GM18870 (cell line): ENCODE data around the gene BICDL2.
"Not testable (repeated sequence)": the region's sequence is repeated elsewhere in the genome, so short reads cannot be mapped to it uniquely, and the experiment has no call there.

Experiments used
- ATAC-seq: cut with Tn5 transposase; IDR thresholded peaks from one replicate; pipeline ENCODE4 v1.9.1; 2021; ENCODE audit warnings: moderate library complexity; ENCODE audit not compliant: unreplicated experiment

BICDL2 gene, protein sequence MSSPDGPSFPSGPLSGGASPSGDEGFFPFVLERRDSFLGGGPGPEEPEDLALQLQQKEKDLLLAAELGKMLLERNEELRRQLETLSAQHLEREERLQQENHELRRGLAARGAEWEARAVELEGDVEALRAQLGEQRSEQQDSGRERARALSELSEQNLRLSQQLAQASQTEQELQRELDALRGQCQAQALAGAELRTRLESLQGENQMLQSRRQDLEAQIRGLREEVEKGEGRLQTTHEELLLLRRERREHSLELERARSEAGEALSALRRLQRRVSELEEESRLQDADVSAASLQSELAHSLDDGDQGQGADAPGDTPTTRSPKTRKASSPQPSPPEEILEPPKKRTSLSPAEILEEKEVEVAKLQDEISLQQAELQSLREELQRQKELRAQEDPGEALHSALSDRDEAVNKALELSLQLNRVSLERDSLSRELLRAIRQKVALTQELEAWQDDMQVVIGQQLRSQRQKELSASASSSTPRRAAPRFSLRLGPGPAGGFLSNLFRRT

DNA sequence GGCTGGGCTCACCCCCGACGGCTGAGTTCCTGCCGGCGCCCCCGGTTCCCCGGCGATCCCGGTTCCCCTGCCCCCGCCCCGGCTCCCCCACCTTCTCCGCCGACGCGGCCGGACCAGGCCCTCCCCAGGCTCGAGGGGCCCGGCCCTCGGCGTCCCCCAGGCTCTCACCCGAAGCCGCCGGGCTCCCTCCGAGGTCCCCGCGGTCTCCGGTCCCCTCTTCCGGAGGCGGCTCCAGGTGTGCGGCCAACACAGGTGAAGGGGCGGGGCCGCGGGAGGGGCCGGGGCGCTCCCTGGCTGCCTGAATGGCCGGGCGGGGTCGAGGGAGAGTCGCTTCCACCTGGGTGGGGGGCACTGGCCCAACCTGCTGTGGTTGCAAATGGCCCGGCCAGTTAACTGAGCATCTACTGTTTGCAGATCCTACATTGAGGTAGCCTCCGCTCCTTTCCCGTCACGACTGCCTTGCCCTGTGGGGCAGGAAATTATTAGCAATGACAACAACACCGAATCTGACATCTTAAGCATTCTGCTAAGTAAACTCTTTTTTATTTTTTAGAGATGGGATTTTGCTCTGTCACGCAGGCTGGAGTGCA is at the start of gene BICDL2:
BICDL2 (minus strand) TSS at position 219 of the 590 bp plus-strand sequence. CDS start 1,448 bp downstream, outside the sequence.
- no peak for ATAC-seq

DNA sequence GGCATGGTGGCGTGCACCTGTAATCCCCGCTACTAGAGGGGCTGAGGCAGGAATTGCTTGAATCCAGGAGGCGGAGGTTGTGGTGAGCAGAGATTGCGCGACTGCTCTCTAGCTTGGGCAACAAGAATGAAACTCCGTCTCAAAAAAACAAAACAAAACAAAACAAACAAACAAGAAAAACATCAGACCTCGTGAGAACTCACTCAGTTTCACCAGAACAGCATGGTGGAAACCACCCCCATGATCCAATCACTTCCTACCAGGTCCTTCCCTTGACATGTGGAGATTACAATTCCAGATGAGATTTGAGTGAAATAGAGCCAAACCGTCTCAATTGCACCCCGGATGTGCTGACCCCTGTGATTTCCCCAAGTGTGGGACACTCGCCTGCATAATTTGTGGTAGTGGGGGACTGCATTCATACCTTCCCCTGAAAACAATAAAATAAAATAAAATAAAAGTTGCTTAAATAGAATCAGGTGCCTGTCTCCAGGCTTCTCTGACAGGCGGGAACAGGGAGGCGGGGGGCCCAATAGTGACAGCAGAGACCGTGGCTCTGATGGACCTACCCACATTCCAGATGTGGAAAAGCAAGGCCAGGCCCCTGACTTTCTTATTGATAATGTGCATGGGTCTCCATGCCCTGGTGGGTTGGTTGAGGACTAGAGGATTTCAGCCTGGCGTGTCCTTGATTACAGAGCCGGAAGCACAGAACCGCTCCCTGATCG is 49.3 kb upstream of the BICDL2 start:
- no peak for ATAC-seq

DNA sequence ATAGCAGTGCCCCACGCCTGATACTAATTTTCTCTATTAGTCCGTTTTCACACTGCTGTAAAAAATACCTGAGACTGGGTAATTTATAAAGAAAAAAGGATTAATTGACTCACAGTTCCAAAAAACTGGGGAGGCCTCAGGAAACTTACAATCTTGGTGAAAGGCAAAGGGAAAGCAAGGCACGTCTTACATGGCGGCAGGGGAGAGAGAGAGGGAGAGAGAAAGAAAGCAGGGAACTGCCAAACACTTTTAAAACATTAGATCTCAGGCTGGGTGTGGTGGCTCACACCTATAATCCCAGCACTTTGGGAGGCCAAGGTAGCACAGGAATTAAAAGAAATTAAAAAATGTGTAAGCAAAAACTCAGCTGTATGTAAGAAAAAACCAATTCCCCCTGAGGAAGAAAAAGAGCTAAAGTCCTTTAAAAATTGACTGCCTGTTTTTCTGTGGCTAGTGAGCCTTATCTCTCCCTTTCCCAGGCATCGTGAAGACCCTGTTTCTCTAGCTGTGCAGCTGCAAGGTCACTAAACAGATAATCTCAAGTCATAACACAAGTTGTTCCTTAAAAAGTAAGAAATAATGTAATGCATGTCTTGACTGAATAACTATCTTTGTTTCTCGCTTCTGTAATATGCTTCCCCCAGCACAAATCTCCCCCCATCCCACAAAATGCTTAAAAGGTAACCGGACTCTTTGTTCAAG is 48.4 kb upstream of the BICDL2 start:
- no peak for ATAC-seq

DNA sequence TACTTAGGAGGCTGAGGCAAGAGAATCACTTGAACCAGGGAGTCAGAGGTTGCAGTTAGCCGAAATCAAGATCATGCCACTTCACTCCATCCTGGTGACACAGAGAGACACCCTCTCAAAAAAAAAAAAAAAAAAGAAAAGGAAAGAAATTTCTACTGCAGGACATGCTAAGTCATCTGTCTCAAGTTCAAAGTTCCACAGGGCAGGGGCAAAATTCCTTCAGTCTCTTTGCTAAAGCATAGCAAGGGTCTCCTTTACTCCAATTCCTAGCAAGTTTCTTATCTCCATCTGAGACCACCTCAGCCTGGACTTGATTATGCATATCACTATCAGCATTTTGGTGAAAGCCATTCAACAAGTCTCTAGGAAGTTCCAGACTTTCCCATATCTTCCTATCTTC is 47.7 kb upstream of the BICDL2 start:
- ATAC-seq = no peak

DNA sequence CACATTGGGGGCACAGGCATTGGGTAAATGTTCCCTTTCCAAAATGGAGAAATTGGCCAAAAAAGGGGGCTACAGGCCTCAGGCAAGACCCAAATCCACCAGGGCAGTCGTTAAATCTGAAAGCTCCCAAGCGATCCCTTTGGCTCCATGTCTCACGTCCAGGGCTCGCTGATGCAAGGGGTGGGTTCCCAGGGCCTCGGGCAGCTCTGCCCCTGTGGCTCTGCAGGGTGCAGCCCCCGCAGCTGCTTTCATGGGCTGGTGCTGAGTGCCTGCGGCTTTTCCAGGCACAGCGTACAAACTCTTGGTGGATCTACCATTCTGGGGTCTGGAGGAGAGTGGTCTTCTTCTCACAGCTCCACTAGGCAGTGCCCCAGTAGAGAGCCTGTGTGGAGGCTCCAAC is 46.7 kb upstream of the BICDL2 start:
- ATAC-seq = not testable (repeated sequence)

DNA sequence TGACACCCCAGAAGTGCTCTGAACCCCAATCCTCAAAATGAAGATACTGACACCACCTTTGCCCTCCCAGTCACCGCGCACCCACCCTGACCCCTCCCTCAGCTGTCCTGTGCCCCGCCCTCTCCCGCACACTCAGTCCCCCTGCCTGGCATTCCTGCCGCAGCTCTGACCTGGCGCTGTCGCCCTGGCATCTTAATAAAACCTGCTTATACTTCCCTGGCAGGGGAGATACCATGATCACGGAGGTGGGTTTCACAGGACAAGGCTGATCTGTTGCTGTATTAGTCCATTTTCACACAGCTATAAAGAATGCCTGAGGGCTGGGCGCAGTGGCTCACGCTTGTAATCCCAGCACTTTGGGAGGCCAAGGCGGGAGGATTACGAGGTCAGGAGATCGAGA is 45.2 kb upstream of the BICDL2 start:
- ATAC-seq = not testable (repeated sequence)

DNA sequence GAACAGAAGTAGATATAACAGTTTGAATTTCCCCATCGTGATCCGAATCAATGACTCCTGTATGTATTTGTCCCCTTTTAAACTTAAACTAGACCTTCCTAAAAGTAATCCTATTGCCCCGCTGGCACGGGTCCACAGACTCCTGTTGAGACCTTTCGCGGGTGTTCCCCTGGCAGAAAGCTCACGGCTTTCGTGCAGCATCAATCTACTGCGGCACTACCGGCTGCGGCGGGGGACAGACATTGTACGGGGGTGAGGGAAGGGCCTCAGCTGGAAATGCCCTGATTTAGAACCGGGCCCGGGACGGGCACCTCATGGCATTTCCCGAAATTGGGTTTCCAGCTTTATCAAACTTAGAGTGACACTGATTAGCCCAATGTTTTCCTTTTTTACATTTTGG is 43.3 kb upstream of the BICDL2 start:
- ATAC-seq = no peak

DNA sequence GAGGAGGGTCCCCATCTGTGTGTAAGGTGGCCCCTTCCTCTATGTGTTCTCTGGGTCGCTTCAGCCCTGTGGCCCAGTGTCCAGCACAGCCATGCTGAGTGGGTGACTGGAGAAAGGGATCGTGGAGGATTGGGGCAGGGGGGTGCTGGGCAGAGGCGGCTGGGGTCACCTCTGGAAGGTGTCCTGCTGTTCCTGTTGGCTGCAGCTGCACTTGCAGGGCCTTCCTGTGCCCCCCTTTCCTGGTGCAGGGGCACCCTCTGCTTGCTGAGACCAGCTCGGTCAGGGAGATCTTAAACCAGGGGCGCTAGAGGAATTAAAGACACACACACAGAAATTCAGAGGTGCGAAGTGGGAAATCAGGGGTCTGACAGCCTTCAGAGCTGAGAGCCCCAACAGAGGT is 39.8 kb upstream of the BICDL2 start:
- ATAC-seq = no peak

DNA sequence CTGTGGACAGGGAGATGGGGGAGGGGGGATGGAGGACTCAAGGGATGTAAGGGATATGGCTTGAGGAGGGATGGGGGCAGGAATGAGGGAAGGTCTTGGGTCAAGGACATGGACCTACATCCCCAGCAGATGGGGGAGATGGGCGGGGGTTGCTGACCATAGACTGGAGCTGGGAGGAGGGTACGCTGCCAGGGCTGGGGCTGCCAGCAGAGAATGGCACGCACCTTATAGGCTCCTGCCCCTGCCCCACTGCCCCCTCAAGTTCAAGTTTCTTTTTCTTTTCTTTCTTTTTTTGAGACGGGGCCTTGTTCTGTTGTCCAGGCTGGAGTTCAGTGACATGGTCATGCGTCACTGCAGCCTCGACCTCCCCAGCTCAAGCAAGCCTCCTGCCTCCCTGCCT is 39.2 kb upstream of the BICDL2 start:
- not testable (repeated sequence) for ATAC-seq

DNA sequence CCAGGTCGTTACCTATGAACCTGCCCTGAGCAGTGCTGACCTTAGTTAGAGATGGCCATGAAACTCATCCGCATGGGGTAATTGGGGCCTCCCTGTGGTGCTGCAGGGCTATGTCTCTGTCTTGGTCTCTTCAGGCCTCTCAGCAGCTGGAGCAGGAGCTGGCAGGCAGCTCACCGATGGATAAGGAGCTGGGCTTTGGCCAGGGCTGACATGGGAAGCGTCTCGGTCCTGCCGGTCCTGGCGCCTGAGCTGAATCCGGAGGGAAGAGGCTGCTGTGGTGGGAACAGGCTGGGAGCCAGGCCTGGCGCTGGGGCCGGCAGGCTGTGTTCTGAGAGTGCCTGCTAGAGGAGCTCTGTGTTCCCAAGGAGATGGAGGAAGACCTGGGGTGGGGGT is 38.8 kb upstream of the BICDL2 start:
- no peak for ATAC-seq

DNA sequence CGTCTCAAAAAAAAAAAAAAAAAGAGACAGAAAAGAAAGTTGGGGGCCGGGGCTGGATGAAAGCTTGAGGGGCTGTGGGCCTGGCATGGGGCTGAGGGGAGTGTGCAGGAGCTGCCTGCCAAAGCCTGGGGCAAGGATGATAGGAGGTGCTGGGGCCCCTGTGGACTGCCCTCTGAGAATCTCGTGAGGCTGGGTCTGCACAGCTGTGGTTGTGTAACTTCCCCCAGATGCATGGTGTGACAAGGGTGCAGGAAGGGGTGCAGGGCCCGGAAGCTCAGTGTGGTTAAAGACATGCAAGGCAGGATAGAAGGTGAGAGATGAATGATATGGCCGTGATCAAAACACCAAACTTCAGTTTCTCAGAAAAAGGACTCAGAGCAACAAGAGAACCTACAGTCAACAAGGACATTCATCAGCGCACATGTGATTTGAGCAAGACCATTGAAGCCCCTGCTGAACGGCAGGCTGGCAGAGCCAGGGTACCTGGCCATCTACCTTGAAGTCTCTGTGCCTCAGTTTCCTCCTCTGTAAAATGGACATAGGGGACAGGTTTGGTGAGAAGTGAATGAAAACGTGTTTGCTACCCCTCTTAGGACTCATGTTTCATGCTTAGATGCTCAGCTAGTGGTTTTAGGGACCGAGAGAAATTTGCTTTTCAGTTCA is 38.2 kb upstream of the BICDL2 start:
- no peak for ATAC-seq

DNA sequence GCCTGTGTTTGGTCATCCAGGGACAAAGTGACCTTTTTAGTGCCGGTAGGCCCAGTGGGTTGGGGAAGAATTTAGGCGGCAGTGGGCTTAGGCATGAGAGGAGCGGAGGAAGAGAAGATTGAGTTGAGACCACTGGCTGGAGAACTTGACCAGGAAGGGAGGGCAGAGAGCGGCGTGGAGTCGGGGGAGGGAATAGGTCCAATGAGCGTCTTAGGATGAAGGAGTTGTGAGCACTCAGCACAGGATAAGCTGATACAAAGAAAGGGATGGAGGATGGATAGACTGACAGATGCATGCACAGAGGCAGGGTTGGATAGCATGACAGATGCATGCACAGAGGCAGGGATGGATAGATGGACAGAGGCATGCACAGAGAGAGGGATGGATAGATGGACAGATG is 36.7 kb upstream of the BICDL2 start:
- no peak for ATAC-seq

DNA sequence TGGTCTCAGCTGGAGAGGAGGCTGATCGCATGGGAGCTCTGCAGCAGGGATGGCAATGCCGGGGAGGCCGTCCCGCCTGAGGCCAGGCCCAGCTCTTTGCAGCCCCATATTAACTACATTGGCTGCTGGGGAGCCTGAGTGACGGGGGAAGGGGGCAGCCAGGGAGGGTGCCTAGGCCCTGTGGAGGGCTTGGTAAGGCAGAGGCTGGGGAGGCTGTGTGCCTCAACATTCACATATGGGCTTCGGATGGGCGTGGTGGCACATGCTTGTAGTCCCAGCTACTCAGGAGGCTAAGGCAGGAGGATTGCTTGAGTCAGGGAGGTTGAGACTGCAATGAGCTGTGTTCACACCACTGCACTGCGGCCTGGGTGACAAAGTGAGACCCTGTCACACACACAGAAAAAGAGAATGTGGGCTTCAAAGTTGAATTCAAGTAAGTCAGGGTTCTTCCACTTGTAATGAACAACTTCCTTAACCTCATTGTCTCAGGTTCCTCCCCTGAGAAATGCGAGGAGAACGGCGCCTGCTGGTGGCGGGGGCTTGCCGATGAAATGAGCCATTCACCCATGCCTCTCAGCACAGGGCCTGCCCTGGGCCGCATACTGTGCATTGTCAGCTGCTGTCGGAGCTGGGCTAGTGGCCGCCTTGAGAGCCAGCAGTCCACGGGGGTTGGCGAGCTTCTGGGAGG is 36.0 kb upstream of the BICDL2 start:
- not testable (repeated sequence) for ATAC-seq

DNA sequence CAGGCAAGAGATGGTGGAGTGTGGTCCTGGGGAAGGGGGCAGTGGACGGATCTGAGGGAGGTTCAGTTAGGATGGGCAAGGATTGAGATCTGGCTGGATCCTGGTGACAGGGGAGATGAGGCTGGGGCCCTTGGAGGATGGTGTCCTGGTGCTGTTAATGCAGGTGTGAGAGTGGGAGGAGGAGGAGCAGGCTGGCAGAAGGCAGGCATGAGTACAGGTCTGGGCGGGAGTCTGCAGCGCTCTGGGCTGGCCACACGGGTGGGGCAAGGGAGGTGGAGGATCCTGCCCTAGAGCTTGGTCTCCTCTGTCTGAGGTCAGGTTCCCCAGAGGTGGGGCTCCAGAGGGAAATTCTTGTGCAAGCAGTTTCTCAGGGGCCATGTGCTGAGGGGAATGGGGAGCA is 35.4 kb upstream of the BICDL2 start:
- ATAC-seq = not testable (repeated sequence)

DNA sequence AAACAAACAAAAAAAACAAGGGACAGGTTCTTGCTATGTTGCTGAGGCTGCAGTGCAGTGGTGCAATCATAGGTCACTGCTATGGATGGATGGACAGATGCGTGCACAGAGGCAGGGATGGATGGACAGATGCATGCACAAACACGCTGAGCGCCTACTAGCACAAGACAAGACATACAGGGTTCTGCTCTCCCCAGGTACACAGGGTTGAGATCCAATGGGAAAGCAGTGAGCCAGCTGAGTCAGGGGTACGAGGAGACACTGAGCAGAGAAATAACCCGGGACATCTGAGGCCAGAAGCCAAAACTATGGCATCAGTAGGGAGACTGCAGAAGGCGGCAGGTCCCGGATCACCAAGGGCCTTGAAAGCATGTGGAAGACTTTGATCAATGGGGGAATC is 34.9 kb upstream of the BICDL2 start:
- no peak for ATAC-seq

DNA sequence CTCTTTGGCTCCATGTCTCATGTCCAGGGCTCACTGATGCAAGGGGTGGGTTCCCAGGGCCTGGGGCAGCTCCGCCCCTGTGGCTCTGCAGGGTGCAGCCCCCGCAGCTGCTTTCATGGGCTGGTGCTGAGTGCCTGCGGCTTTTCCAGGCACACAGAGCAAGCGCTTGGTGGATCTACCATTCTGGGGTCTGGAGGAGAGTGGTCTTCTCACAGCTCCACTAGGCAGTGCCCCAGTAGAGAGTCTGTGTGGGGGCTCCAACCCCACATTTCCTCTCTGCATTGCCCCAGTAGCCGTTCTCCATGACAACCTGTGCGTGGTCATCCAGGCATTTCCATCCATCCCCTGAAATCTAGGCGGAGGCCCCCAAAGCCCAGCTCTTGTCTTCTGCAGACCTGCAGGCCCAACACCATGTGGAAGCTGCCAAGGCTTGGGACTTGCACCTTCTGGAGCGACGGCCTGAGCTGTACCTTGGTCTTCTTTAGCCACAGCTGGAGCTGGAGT is 33.9 kb upstream of the BICDL2 start:
- ATAC-seq = no peak

DNA sequence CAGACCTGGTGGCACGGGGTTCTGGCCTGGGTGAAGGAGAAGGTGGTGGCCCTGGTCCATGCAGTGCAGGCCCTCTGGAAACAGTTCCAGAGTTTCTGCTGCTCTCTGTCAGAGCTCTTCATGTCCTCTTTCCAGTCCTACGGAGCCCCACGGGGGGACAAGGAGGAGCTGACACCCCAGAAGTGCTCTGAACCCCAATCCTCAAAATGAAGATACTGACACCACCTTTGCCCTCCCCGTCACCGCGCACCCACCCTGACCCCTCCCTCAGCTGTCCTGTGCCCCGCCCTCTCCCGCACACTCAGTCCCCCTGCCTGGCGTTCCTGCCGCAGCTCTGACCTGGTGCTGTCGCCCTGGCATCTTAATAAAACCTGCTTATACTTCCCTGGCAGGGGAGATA is 32.4 kb upstream of the BICDL2 start:
- not testable (repeated sequence) for ATAC-seq

DNA sequence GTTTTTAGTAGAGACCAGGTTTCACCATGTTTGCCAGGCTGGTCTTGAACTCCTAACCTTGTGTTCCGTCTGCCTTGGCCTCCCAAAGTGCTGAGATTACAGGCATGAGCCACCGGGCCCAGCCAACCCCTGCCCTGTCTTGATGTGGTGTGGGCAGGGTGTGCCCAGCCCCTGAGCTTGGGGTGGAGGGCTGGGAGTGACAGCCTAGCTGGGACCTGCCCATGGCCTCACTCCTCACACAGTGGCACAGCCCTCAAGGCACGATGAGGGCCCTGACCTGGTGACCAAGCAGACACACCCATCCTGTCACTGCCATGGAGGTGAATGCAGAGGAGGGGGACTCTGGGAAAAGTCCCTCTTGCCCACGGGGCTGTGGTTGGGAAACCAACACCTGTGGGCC is 31.7 kb upstream of the BICDL2 start:
- no peak for ATAC-seq

DNA sequence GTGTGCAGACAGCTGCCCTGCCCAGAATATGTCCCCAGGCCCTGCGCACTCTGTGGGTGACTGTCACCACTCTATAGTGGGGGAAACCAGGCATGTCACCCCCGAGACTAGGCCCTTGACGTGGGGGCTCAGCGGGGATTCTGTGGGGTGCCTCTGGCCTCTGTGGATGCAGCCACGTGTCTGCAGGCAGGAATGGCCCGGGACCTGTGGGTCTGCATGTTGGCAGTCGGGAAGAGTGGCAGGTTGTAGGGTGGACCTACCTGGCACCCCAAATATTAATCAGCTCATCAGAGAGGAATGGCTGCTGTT is 29.6 kb upstream of the BICDL2 start:
- ATAC-seq = no peak
